Measurements from ENCODE around the gene IGSF21. TPM values are rescaled to one million over a fixed set of nuclear protein-coding genes. Genes with fewer than 3 reads are reported as not detected.
A peak's percentile ranks its signal among the peaks of the same experiment; 100 is the strongest.

Gene IGSF21
- polyA plus RNA-seq, 4 donors: 0.18 to 0.71 (median 0.49) TPM

DNA sequence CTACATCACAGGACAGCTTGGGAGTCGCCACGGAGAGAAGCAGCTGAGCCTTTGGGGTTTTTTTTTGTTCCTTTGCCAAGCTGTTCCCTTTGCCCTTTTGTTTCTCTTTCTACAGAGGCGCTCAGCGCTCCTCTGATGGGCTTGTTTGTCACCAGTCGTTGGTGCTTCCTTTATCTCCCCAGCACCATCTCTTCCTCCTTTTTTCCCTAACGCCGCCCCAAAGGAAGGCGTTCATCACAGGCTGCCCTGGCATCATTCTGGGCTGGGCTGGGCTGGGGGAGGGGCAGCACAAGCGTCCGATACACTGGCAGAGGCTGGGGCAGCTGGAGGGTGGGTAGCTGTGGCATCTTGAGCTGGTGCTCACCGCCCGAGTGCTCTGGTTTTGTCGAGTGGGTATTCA lies 10.5 kb downstream of the IGSF21 start:
- DNase-seq (ENCODE audit: low read depth in 4 of 4, low spot score in 2 of 4): no peak

DNA sequence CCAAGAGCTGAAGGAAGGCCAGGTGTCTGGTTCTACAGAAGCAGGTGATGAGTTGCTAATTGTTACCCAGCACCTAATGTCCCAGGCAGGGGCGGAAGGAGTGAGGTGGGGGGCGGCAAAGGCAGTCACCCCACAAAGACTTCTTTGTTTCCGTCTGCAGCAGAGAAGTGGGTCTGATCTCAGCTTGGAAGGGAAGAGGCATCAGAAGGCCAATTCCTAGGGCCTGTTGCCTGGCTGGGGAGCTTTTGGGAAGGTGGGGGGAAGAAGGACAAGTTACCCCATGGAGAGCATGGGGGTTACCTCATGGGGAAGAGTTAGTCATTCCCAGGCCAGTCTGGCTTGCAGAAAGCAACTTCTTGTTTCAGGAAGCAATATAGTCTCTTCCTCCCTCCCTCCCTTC lies 10.9 kb downstream of the IGSF21 start:
- no peak for DNase-seq (ENCODE audit: low read depth in 4 of 4, low spot score in 2 of 4)

DNA sequence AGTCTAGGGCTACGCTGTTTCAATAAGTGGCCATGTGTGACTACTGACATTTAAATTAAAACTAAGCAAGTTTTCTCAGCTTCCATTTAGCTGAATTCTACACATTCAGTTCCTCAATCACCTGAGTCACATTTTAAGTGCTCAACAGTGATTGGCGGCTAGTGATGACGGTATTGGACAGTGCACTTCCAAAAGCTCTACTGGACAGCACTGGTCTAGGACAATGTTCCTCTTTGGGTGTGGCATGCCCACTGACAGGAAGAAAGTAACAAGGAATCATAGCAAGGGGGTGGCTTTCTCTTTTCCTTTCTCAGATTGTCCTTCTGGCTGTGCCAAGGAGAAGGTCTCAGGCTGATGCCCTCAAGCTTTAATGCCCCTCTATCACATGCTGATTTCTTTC lies 11.7 kb downstream of the IGSF21 start:
- DNase-seq (ENCODE audit: low read depth in 4 of 4, low spot score in 2 of 4): no peak

DNA sequence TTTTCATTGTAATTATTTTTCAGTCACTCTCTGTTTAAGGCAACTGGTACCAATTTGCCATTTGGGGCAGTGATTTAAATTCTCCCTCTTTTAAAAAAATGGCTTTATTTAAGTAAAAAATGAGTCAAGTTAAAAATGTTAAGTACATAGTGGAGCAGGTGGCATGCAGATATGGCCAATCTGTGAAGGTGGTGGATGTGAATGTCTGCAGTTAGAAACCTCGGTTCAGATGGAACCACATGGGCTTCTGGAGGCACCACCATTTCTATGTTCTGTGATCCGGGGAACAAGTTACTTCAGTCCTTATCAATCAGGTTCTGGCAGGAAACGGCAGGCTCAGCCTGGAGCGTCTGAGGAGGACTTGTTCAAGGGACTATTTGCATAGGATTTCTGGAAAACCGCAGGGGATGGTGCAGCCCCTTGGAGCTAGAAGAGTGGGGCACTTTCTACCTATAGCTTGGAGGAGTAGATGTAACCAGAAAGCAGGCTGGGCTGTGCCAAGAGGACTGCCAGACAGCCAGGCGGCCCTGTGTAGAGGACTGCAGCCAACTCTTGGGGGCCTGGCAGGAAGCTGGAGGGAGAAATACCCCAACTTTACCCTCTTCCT lies 12.3 kb downstream of the IGSF21 start:
- DNase-seq (ENCODE audit: low read depth in 4 of 4, low spot score in 2 of 4): no peak

DNA sequence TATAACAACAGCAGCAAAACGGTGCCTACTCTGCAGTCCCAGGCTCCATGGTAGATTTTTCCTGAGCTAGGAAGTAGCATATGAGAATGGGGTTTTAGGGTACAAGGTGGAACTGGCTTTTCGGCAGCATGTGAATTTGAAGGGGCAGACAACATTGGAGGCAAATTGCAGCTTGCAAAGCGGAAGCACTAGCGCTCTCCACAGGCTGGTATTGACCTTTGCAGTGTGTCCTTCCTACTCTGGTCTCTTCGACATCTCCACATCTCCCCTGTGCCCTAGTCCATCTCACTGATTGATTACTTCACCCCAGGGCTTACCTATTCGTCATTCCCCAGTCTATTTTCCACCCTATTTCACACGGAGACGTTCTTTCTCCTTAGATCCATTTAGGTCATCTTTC lies 13.0 kb downstream of the IGSF21 start:
- DNase-seq (ENCODE audit: low read depth in 4 of 4, low spot score in 2 of 4): no peak

- no peak for DNase-seq (ENCODE audit: low read depth in 4 of 4, low spot score in 2 of 4)
Measured at GRCh38 chr1:18121072-18121820, 13.6 kb downstream of the IGSF21 start.

- DNase-seq (ENCODE audit: low read depth in 4 of 4, low spot score in 2 of 4): no peak
Measured at GRCh38 chr1:18123467-18123992, 15.9 kb downstream of the IGSF21 start.

- DNase-seq (ENCODE audit: low read depth in 4 of 4, low spot score in 2 of 4): no peak
Measured at GRCh38 chr1:18124977-18125376, 17.4 kb downstream of the IGSF21 start.

- DNase-seq (ENCODE audit: low read depth in 4 of 4, low spot score in 2 of 4): no peak
Measured at GRCh38 chr1:18126616-18127015, 19.0 kb downstream of the IGSF21 start.

DNA sequence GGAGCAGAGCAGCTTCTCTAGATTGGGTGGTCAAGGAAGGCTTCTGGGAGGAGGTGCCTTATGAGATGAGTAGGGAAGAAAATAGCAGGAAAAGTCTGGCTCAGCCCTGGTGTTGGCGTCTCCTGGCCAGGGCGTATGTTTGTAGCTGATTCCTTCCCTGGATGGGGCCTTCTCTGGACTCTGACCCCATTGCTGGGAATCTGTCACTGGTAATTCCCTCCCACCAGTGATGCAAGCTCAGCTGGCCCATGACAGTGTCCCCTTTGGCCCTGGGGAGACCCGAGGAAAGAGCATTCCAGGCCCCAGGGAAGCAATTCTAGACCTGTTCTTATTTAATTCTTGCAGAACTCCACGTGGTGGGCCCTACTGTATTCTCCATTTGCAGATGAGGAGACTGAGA lies 20.7 kb downstream of the IGSF21 start:
- no peak for DNase-seq (ENCODE audit: low read depth in 4 of 4, low spot score in 2 of 4)

GRCh38 chr1:18130356-18130755 lies 22.8 kb downstream of the IGSF21 start:
- DNase-seq (ENCODE audit: low read depth in 4 of 4, low spot score in 2 of 4): no peak

DNA sequence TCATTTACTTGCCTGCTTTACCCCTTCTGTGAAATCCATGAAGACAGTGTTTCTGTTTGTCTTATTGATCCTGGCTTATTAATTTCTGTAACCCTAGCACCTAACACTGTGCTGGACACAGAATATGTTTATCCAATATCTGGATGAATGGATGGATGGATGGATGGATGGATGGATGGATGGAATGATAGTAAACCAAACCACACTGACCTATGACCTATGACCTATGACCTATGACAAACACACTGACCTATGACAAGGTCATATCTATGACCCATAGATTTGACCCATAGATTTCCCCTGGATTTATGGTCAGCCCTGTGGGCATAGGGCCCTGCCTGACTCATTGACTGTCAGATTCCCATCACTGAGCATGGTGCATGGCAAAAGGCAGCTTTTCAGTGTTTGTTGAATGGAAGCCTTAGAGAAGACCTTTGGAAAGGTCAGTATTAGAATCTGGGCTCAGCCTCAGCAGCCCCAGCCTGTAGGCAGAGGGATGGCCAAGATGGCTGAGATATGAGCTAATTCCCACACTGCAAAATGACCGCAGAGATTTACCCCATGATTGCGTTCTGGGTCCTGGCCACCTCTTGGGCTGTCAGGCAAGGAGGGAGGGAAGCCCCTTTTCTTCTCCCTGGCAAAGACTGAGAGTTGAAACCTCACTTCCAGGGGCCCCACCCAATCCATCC lies 24.6 kb downstream of the IGSF21 start:
- no peak for DNase-seq (ENCODE audit: low read depth in 4 of 4, low spot score in 2 of 4)

DNA sequence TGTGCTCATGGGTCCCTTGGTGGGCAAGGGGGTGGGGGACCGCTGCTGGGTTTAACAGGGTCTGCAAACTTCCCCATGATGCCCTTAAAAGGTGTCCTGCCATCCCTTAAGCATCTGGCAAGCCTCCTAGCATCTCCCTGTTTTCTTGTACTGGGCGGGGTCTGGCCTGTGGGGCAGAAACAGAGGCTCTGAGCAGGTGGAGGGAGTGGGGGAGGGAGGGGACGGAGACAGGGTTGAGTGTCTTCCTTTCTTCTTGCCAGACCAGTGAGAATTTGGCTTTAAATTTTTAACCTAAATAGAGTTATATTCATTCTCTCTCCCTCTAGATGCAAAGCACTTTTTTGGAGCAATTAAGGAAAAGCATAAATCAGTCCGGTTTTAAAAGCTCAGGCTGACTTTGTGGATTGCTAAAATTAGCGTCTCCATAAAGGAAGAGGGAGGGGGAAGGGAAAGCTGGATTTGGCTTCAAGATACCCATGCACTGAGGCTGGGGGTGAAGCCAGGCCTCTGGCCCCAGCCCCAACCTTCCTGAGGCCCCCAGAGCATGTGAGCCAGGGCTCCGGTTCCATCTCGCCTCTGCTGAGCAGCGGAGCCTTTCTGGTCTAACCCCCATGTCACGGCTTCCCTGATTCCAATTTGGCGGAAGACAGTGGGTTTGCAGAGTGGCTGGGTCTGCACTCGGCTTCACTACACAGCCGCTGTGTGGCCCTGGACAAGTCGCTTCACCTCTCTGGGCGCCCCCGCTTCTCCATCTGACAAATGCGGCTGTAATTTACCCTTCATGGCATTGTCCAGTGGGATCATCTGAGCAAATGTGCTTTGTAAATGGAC lies 25.3 kb downstream of the IGSF21 start:
- peak in 2 of 4 donors; percentile 27 to 33 for DNase-seq (ENCODE audit: low read depth in 4 of 4, low spot score in 2 of 4)

GRCh38 chr1:18134324-18135046 lies 26.9 kb downstream of the IGSF21 start:
- DNase-seq (ENCODE audit: low read depth in 4 of 4, low spot score in 2 of 4): no peak

- no peak for DNase-seq (ENCODE audit: low read depth in 4 of 4, low spot score in 2 of 4)
Measured at GRCh38 chr1:18137759-18138345, 30.3 kb downstream of the IGSF21 start.

DNA sequence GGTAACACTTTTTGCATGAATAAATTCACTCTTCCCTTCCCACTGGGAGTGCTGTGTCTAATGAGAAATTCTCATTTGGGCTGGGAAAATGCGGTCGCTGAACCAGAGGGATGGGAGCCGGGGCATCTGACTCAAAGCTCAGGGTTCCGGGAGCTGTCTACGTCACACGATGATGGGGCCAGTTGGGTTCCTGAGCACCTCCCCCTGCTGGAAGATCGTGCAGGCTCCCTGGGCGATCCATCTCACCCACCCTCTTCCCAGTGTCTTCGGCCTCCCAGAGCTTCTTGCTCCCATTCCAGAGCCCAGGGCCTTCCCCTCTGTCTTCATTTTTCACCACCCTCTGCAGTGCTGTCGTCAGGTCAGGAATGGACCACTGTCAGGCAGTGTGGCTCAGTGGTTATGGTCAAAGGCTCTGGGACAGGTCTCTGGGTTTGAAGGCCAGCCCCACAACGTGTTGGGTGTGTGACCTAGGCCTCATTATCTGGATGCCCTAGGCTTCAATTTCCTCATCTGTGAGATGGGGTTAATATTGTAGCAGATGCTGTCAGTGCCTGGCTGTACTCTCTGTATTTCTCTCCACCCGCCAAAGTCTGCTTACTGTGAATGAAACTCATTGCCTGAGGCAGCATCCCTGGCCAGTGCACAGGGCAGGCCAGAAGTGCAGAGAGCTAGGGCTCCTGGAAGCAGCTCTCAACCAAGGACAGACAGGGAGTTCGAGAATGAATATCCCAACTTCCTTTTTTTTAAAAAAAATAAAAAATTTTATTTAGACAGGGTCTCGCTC lies 31.8 kb downstream of the IGSF21 start:
- no peak for DNase-seq (ENCODE audit: low read depth in 4 of 4, low spot score in 2 of 4)

DNA sequence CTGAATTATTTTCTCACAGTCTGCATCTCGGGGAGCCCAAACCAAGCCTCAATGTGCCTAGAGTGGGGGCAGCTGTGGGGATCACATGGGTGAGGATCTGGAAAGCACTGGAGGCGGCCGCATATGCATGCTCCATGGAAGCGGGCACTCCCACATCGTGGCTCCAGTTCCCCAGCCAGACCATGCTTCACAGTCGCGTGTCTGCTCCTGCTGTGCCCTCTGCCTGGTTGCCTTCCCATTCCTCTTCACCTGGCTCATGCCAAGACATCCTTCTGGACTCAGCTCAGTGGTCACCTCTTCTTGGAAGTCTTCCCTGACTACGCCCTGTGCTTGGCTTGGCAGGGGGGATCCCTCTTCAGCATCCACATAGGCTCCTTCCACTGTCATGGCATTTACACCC lies 32.8 kb downstream of the IGSF21 start:
- DNase-seq (ENCODE audit: low read depth in 4 of 4, low spot score in 2 of 4): no peak

- DNase-seq (ENCODE audit: low read depth in 4 of 4, low spot score in 2 of 4): no peak
Measured at GRCh38 chr1:18141661-18142060, 34.1 kb downstream of the IGSF21 start.

- no peak for DNase-seq (ENCODE audit: low read depth in 4 of 4, low spot score in 2 of 4)
Measured at GRCh38 chr1:18142471-18142870, 34.9 kb downstream of the IGSF21 start.
